ENCODE data around the gene UMPS.

GRCh38 chr3:124766113-124767095 lies 36.2 kb downstream of the UMPS start:
- TF ChIP-seq MYC (IDR thresholded peaks at IDR 0.05; ENCODE audit: low read depth, low read length) (no peak), MYC (CRISPR knock-in tag; IDR thresholded peaks at IDR 0.05; ENCODE audit: borderline replicate concordance, low read depth) (no peak), ATF3 (IDR thresholded peaks at IDR 0.05) (no peak), ATF3 (CRISPR knock-in tag; conservative IDR thresholded peaks at IDR 0.05) (no peak), NR2C1 (IDR thresholded peaks at IDR 0.05) (no peak), NR2C1 (tag; IDR thresholded peaks at IDR 0.05) (no peak), ZNF583 (CRISPR knock-in tag; IDR thresholded peaks at IDR 0.05) (no peak), KLF6 (CRISPR knock-in tag; IDR thresholded peaks at IDR 0.05; ENCODE audit: borderline replicate concordance) (no peak), KAT2B (IDR thresholded peaks at IDR 0.05; ENCODE audit: low read depth, low read length) (no peak)
